ENCODE results near the gene CNTN1.

DNA sequence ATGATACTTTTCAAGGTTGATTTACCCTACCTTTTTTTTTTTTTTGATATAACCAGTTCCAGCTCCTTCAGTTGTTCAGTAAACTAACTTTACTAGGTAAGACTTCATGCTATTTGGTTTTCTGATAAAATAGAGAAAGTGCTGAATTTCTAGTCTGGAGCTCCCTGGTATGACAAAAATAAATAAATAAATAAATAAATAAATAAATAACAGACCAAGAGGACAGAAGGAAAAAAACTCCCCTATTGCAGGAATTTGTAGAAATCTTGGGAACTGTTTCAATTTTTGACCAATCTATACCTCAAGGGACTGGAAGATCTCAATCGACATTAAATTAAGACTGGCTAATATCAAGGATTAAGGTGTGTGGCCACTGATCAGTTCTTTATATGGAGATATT, 265.2 kb downstream of the CNTN1 start:
- no peak for TF ChIP-seq POLR2A (IDR thresholded peaks at IDR 0.05)
- TF ChIP-seq, protein P1, sequence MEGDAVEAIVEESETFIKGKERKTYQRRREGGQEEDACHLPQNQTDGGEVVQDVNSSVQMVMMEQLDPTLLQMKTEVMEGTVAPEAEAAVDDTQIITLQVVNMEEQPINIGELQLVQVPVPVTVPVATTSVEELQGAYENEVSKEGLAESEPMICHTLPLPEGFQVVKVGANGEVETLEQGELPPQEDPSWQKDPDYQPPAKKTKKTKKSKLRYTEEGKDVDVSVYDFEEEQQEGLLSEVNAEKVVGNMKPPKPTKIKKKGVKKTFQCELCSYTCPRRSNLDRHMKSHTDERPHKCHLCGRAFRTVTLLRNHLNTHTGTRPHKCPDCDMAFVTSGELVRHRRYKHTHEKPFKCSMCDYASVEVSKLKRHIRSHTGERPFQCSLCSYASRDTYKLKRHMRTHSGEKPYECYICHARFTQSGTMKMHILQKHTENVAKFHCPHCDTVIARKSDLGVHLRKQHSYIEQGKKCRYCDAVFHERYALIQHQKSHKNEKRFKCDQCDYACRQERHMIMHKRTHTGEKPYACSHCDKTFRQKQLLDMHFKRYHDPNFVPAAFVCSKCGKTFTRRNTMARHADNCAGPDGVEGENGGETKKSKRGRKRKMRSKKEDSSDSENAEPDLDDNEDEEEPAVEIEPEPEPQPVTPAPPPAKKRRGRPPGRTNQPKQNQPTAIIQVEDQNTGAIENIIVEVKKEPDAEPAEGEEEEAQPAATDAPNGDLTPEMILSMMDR (IDR thresholded peaks at IDR 0.05) = no peak

Measured in ovary (tissue), 3 donors.